HG03159 (cell line): ENCODE measurements around the gene OARD1.

Experiments
- ATAC-seq: cut with Tn5 transposase; IDR thresholded peaks from one replicate; pipeline ENCODE4 v1.9.1; 2021; ENCODE audit warnings: mild to moderate bottlenecking, moderate library complexity; ENCODE audit not compliant: unreplicated experiment

The OARD1 gene

GRCh38 chr6:41075651-41076626 is 3.8 kb upstream of the OARD1 start:
- no peak for ATAC-seq

GRCh38 chr6:41074692-41075436 is 2.7 kb upstream of the OARD1 start:
- ATAC-seq, result no peak

- no peak for ATAC-seq
These were observed 2.0 kb upstream of the OARD1 start for GRCh38 chr6:41073968-41074691.

GRCh38 chr6:41073203-41073967 is 1.2 kb upstream of the OARD1 start:
- ATAC-seq, result peak; percentile 38

GRCh38 chr6:41072836-41073202 is 663 bp upstream of the OARD1 start, which contains the start of gene NFYA:
Gene NFYA (plus strand): TSS chr6:41072974. CDS start chr6:41079090, 6,116 bp downstream.
- ATAC-seq, result peak; percentile 58

DNA sequence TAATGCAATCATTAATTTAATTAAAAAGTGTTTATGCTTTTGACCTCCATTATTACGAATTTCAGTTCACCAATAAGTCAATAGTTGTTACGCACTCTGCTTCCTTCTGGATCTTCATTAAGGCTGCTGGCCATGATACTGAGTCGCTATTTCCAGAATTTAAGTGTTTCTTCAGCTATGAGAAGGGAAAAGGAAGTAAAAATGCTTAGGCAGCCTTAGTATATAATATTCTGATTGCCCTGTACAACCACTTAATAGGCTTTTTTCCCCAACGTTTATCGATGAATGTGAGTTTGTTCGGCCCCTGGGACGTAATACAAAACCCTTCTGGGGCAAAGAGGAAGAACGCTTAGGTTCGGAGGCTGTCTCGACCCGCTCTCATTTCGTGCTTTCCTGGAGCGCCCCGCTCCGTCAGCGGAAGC is 644 bp downstream of the OARD1 start:
- ATAC-seq, result no peak

DNA sequence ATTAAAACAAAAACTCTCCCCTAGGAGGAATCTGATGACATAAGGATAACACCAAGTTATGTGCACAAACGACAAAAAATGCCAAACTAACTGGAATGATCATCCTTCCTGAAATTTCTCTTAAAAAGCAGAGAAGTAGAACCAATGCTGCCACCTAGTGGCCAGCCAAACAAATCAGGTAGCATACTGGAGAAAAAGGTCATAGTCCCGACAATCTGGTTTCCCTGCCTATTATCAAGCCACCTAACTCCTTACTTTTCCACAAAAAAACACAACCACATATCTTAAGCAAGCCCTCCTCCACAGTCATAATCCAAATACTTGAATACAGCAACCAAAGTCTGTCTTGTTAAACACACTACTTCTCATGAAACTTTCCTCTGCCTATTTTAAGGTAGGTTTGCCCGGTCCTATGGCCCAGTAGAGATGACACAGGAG is 5.3 kb downstream of the OARD1 start:
- ATAC-seq, result no peak

DNA sequence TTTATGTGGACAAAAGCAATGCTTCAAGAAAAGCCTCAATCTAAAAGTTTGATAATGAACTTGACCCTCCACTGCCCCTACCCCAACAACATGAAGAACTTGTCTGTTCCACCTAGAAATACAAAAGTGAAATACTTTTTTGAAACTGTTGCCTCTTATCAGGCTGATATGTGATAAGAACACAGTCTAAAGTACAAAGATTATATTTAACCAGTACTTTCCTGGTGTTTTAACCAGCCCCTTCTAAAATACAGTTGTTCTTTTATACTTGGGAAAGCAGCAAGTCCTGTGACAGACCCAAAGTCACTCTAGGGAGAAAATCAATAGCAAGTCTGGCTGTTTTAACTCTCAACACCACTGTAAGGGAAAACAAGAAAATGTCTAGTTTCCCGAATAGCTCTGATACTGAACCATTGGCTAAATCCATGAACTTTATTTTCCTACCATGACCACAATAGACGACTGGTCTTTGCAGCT is 6.6 kb downstream of the OARD1 start:
- no peak for ATAC-seq

- no peak for ATAC-seq
These were observed 7.3 kb downstream of the OARD1 start for GRCh38 chr6:41064841-41065240.

- no peak for ATAC-seq
These were observed 8.3 kb downstream of the OARD1 start for GRCh38 chr6:41063884-41064285.

GRCh38 chr6:41062056-41062455 is 10.1 kb downstream of the OARD1 start:
- no peak for ATAC-seq

DNA sequence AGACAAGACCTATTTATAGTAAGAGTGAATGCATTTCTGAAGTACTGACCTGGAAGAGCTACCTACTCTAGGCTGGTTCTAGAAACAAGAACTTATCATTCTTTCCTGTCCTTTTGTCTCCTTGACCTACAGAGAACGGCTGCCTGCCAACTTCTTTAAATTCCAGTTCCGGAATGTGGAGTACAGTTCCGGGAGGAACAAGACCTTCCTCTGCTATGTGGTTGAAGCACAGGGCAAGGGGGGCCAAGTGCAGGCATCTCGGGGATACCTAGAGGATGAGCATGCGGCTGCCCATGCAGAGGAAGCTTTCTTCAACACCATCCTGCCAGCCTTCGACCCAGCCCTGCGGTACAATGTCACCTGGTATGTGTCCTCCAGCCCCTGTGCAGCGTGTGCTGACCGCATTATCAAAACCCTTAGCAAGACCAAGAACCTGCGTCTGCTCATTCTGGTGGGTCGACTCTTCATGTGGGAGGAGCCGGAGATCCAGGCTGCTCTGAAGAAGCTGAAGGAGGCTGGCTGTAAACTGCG is 10.9 kb downstream of the OARD1 start:
- no peak for ATAC-seq

- no peak for ATAC-seq
These were observed 12.6 kb downstream of the OARD1 start for GRCh38 chr6:41059556-41059955.

- no peak for ATAC-seq
These were observed 13.4 kb downstream of the OARD1 start for GRCh38 chr6:41058783-41059181.

DNA sequence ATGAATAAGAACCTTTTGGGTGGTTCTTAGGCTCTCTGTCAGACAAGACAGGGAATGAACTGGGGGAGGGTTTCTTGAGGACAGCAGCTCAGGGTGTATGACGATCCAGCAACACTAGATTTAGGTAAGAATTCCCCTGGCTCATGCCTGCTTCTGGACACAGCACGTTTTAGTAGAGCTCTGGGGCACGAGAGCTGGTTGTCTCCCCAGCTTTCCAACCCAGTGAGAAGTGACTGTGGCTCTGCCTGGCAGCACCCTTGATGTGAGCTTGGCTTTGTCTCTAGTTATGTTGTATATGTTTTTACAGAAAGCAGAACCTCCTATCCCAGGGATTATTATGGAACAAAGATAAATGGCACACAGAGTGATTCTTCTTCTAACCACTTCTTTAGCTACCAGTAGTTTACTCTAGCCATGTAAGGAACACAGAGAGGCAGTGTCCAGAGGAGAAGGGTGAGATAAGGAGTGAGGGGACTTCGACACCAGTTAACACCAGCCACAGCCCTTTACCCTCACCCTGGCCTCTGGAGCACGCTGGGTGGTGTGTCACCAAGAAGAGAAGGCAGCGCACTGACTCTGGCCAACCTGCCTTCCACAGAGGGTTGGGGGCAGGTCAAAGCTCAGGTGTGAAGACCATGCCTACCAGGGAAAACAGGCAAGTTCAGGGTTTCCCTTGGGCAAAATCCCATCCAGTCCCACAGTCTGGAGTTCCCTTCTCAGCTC is 15.2 kb downstream of the OARD1 start:
- ATAC-seq, result no peak

DNA sequence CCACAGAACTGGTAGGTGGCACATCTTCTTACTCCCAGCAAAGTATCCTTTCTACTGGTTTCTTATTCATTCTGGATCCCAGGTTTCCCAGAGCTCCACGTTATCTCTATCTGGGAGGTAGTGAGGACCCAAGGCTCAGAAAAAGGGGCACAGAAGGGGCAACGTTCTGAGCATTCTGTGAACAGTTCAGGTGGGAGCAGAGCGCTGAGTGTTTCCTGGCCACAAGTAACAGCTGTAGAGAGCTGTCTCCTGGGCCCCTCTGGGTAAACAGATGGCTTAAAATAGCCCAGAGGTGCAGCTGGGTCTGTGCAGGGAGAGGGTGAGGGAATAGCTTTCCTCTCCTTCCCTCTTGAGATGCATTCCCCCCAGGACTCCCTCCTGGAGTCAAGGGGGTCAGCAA is 17.0 kb downstream of the OARD1 start:
- ATAC-seq, result no peak

- no peak for ATAC-seq
These were observed 17.6 kb downstream of the OARD1 start for GRCh38 chr6:41054511-41054910.

- no peak for ATAC-seq
These were observed 19.1 kb downstream of the OARD1 start, which contains the start of gene APOBEC2 for GRCh38 chr6:41053041-41053440. Gene APOBEC2 (plus strand): TSS chr6:41053202. CDS start chr6:41053348, 146 bp downstream.

DNA sequence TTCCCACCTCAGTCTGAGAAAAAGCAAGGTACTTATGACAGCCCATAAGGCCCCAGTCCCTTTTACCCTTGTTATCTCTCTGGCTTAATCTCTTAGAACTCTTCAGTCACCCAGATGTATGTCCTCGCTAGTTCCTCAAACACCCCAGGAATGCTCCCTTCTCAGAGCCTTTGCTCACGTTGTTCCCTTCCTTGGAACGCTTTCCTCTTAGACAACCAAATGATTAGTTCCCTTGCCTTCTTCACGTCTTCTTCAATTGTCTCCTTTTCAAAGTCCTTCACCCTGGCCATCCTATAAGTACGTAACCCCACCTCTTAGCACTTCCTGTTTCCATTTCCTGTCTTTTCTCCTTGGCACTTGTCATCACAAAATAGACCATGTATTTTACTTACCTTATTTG is 20.3 kb downstream of the OARD1 start:
- no peak for ATAC-seq
